ENCODE results near the gene DNAH14. TPM values are rescaled to one million over a fixed set of nuclear protein-coding genes. Genes with fewer than 3 reads are reported as not detected.

DNAH14 gene
- total and polyA plus RNA-seq, 3 donors from 2014 or later, result 30.1 to 82.1 (median 37.3) TPM

DNA sequence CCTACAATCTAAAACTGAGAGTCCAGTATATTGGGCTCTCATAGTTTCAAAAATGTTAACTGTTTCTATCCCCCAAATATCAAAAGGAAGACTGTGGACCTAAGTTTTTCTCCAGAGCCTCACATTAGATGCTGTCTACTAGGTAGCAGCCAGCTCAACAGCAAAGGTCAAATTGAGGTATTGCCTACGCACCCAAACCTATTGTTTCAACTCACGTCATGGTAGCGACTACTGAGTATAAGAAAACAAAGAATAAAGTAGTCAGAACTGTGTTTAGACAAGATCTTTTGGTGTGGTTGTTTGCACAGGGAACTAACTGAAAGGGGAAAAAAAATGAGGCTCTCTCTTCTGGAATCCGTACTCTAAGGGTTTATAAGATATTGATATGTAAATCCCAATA lies 325.2 kb downstream of the DNAH14 start:
- 75 to 98% methylated on average over 4 of the region's 4 CpGs for WGBS, 2 donors
- H3K27ac ChIP-seq, result no peak overlapping the region
- no peaks in the 10 kb centered on the region for H3K36me3 ChIP-seq (ENCODE audit: low read depth, missing control alignments)
- intact Hi-C loops (cut with DNase I; ENCODE audit: low total_unique reads), result no loop called here
- no peak overlapping the region for H3K4me3 ChIP-seq
- no peak for DNase-seq
- TF ChIP-seq, protein P1, sequence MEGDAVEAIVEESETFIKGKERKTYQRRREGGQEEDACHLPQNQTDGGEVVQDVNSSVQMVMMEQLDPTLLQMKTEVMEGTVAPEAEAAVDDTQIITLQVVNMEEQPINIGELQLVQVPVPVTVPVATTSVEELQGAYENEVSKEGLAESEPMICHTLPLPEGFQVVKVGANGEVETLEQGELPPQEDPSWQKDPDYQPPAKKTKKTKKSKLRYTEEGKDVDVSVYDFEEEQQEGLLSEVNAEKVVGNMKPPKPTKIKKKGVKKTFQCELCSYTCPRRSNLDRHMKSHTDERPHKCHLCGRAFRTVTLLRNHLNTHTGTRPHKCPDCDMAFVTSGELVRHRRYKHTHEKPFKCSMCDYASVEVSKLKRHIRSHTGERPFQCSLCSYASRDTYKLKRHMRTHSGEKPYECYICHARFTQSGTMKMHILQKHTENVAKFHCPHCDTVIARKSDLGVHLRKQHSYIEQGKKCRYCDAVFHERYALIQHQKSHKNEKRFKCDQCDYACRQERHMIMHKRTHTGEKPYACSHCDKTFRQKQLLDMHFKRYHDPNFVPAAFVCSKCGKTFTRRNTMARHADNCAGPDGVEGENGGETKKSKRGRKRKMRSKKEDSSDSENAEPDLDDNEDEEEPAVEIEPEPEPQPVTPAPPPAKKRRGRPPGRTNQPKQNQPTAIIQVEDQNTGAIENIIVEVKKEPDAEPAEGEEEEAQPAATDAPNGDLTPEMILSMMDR (IDR thresholded peaks at IDR 0.05), result no peak
- TF ChIP-seq POLR2A (IDR thresholded peaks at IDR 0.05), result no peak
- H3K27me3 ChIP-seq, result no peaks in the 10 kb centered on the region
- H3K9me3 ChIP-seq, result no peaks in the 10 kb centered on the region
- H3K4me1 ChIP-seq, result no peaks in the 10 kb centered on the region

DNA sequence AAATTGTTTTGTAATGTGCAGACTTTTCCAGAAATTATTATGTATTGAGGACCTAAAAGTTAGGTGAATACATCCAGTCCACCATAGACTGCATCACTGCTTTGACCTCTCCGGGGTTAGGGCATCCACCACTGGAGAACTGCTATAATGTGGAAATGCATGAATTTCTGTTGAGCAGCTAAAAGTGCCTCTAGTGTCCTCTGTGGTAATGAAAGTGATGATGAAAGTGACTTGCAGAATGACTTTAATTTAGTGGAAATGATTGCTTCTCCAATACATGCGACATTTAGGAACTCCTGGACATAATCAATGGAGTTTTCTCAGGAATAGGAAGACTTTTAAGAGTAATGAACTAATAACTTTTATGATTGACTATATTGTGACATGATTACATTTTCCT lies 327.6 kb downstream of the DNAH14 start:
- Histone ChIP-seq H3K27ac (no peak overlapping the region), H3K4me1 (no peaks in the 10 kb centered on the region), H3K9me3 (no peaks in the 10 kb centered on the region), H3K27me3 (no peaks in the 10 kb centered on the region), H3K4me3 (no peak overlapping the region), H3K36me3 (ENCODE audit: low read depth, missing control alignments) (no peaks in the 10 kb centered on the region)
- DNase-seq, result no peak
- WGBS, 2 donors, result 59 to 81% methylated on average over 2 of the region's 2 CpGs
- TF ChIP-seq, protein P1 (IDR thresholded peaks at IDR 0.05), result no peak
- TF ChIP-seq POLR2A (IDR thresholded peaks at IDR 0.05), result no peak
- intact Hi-C loops (cut with DNase I; ENCODE audit: low total_unique reads), result no loop called here

- H3K36me3 ChIP-seq (ENCODE audit: low read depth, missing control alignments), result no peaks in the 10 kb centered on the region
- no peaks in the 10 kb centered on the region for H3K4me1 ChIP-seq
- H3K9me3 ChIP-seq, result no peaks in the 10 kb centered on the region
- no peaks in the 10 kb centered on the region for H3K27me3 ChIP-seq
- intact Hi-C loops (cut with DNase I; ENCODE audit: low total_unique reads), result no loop called here
- H3K27ac ChIP-seq, result no peak overlapping the region
- no peak for DNase-seq
- no peak overlapping the region for H3K4me3 ChIP-seq
- no peak for TF ChIP-seq POLR2A (IDR thresholded peaks at IDR 0.05)
- TF ChIP-seq, protein P1 (IDR thresholded peaks at IDR 0.05), result no peak
These were observed 329.3 kb downstream of the DNAH14 start for GRCh38 chr1:225258811-225259210.

DNA sequence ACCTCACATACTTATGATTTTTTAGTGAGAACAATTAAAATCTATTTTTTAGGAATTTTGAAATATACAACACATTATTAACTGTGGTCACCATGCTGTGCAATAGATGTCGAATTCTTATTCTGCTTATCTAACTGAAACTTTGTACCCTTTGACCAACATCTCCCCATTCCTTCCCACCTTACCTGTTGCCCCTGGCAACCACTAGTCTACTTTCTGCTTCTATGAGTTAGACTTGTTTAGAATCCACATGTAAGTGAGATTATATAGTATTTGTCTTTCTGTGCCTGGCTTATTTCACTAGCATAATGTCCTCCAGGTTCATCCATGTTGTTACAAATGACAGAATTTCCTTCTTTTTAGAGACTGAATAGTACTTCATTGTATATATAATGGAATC lies 330.1 kb downstream of the DNAH14 start:
- Histone ChIP-seq H3K36me3 (ENCODE audit: low read depth, missing control alignments) (no peaks in the 10 kb centered on the region), H3K27ac (no peak overlapping the region), H3K4me1 (no peaks in the 10 kb centered on the region), H3K27me3 (no peaks in the 10 kb centered on the region), H3K9me3 (no peaks in the 10 kb centered on the region), H3K4me3 (no peak overlapping the region)
- TF ChIP-seq, protein P1 (IDR thresholded peaks at IDR 0.05), result no peak
- no peak for TF ChIP-seq POLR2A (IDR thresholded peaks at IDR 0.05)
- no peak for DNase-seq
- WGBS, 2 donors, result 89 to 91% methylated on average over 1 of the region's 1 CpG
- intact Hi-C loops (cut with DNase I; ENCODE audit: low total_unique reads), result no loop called here

GRCh38 chr1:225260319-225260718 lies 330.8 kb downstream of the DNAH14 start:
- TF ChIP-seq, protein P1 (IDR thresholded peaks at IDR 0.05), result no peak
- TF ChIP-seq POLR2A (IDR thresholded peaks at IDR 0.05), result no peak
- no peak for DNase-seq
- 77 to 80% methylated on average over 1 of the region's 1 CpG for WGBS, 2 donors
- Histone ChIP-seq H3K36me3 (ENCODE audit: low read depth, missing control alignments) (no peaks in the 10 kb centered on the region), H3K4me3 (no peak overlapping the region), H3K9me3 (no peaks in the 10 kb centered on the region), H3K4me1 (no peaks in the 10 kb centered on the region), H3K27me3 (no peaks in the 10 kb centered on the region), H3K27ac (no peak overlapping the region)
- intact Hi-C loops (cut with DNase I; ENCODE audit: low total_unique reads), result no loop called here
